CD4-positive, CD25-positive, alpha-beta regulatory T cell (primary cell): ENCODE measurements around the gene TSEN34. TPM values are rescaled to one million over a fixed set of nuclear protein-coding genes. Genes with fewer than 3 reads are reported as not detected.
A peak's percentile ranks its signal among the peaks of the same experiment; 100 is the strongest.
"Not testable (repeated sequence)": the region's sequence is repeated elsewhere in the genome, so short reads cannot be mapped to it uniquely, and the experiment has no call there.

Experiments
- ATAC-seq, 2 donors: fragments of 150-1000 bp; cut with Tn5 transposase; one replicate each; pipeline ENCODE4 v1.10.0; 2021; ENCODE audit warnings: low read depth in 2 of 2, moderate number of reproducible peaks in 2 of 2, moderate library complexity in 1 of 2
- DNase-seq, 3 donors: peaks; one replicate each; pipeline versions ENCODE4 v3.0.0 to v3.0.0-alpha.2; 2012 to 2022; ENCODE audit warnings: mixed read lengths in 1 of 3
- H3K27ac ChIP-seq: one replicate; pipeline ENCODE4 v1.7.0; 2013; ENCODE audit warnings: mild to moderate bottlenecking, low read length; ENCODE audit not compliant: insufficient read depth, poor library complexity, severe bottlenecking
- H3K27me3 ChIP-seq: one replicate; pipeline ENCODE4 v1.7.0; 2013; ENCODE audit warnings: low read length; ENCODE audit not compliant: control insufficient read depth, insufficient read depth
- H3K36me3 ChIP-seq: one replicate; pipeline ENCODE4 v1.7.0; 2013; ENCODE audit warnings: mild to moderate bottlenecking, low read length, moderate library complexity; ENCODE audit not compliant: control insufficient read depth, insufficient read depth
- H3K4me1 ChIP-seq: 2 replicates; pipeline ENCODE4 v1.7.0; 2013; ENCODE audit warnings: mild to moderate bottlenecking, low read length; ENCODE audit not compliant: insufficient read depth, control insufficient read depth, poor library complexity, severe bottlenecking
- H3K4me3 ChIP-seq: one replicate; pipeline ENCODE4 v1.7.0; 2013; ENCODE audit warnings: low read depth, mild to moderate bottlenecking, low read length, moderate library complexity
- H3K9me3 ChIP-seq, 2 experiments: 1 replicate in 1 of 2; 2 replicates in 1 of 2; pipeline ENCODE4 v1.7.0; 2013; ENCODE audit warnings: low read length in 2 of 2, mild to moderate bottlenecking in 1 of 2, moderate library complexity in 1 of 2; ENCODE audit not compliant: control insufficient read depth in 2 of 2
- H3K27ac Mint-ChIP-seq, 3 donors: one replicate each; pipeline ENCODE4 v1.8.0; 2020 to 2022; ENCODE audit warnings: mild to moderate bottlenecking in 3 of 3, mixed read lengths in 3 of 3, moderate library complexity in 2 of 3
- H3K27me3 Mint-ChIP-seq: one replicate; pipeline ENCODE4 v1.8.0; 2022; ENCODE audit warnings: mild to moderate bottlenecking, mixed read lengths
- H3K36me3 Mint-ChIP-seq: one replicate; pipeline ENCODE4 v1.8.0; 2020; ENCODE audit warnings: mixed read lengths
- H3K4me1 Mint-ChIP-seq, 4 donors: one replicate each; pipeline ENCODE4 v1.8.0; 2020 to 2022; ENCODE audit warnings: mixed read lengths in 4 of 4, mild to moderate bottlenecking in 1 of 4
- H3K4me3 Mint-ChIP-seq, 4 donors: one replicate each; pipeline ENCODE4 v1.8.0; 2020 to 2022; ENCODE audit warnings: mild to moderate bottlenecking in 4 of 4, mixed read lengths in 4 of 4, moderate library complexity in 3 of 4
- H3K9me3 Mint-ChIP-seq, 7 donors: one replicate each; pipeline ENCODE4 v1.8.0; 2020 to 2022; ENCODE audit warnings: mixed read lengths in 7 of 7, mild to moderate bottlenecking in 3 of 7, moderate library complexity in 2 of 7
- polyA plus RNA-seq, 4 donors: library from polyadenylated mRNA; unstranded; fragments of 300-500 nt; fragmentation: Illumina TruSeq; gene quantifications; one replicate each; pipeline ENCODE4 v1.2.3, GENCODE V29; 2021
- total RNA-seq: library from RNA; stranded (reverse); gene quantifications from one replicate; pipeline ENCODE4 v1.2.3, GENCODE V29; 2022

Gene TSEN34
- total and polyA plus RNA-seq, 5 donors from 2014 or later: 10.1 to 55.5 (median 44.3) TPM

DNA sequence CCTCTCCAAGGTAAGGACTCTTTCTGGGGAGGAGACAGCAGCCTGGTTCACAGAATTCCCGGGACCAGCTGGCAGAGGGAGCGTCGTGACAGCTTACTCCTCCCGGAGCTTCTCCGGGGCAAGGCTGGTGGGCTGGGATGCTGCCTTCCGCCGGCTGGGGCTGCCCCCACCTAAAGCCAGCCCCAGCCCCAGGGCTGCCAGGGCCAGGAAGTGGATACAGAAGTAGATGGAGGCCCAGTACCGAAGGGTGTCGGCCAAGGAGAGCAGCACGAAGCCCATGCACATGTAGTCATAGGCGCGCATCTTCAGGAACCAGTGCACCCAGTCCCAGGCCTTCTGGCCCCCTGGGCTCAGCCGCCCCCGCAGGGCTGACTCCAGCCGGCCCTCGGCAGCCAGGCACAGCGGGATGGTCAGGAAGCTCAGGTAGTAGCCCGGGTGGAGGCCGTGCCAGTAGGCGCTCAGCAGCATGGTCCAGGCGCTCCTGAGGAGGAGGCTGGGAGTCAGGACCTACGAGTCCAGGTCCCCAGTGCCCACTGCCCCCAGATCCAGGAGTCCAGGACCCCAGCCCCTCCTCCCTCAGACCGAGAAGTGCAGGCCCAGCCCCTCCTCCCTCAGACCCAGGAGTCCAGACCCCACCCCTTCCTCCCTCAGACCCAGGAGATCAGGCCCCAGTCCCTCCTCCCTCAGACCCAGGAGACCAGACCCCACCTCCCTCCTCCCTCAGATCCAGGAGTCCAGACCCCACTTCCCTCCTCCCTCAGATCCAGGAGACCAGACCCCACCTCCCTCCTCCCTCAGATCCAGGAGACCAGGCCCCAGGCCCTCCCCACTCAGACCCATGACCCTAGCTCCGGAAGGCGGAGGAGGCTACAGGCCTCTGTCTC, 16.9 kb upstream of the TSEN34 start:
- DNase-seq: no peak
- Histone ChIP-seq H3K27me3 (no peaks in the 10 kb centered on the region), H3K4me1 (peaks cover 7% of the 10 kb centered on the region), H3K36me3 (no peaks in the 10 kb centered on the region), H3K9me3 (no peaks in the 10 kb centered on the region), H3K27ac (no peak overlapping the region), H3K4me3 (no peak overlapping the region)
- Mint-ChIP-seq H3K27me3 (peaks cover 4% of the 10 kb centered on the region), H3K27ac (peak overlapping the region in 1 of 3 donors; percentile 56), H3K4me1 (peaks cover 0 to 7% (median under 1%) of the 10 kb centered on the region in 4 donors), H3K36me3 (peaks cover 10% of the 10 kb centered on the region), H3K9me3 (no peaks in the 10 kb centered on the region), H3K4me3 (no peak overlapping the region)
- no peak for ATAC-seq

DNA sequence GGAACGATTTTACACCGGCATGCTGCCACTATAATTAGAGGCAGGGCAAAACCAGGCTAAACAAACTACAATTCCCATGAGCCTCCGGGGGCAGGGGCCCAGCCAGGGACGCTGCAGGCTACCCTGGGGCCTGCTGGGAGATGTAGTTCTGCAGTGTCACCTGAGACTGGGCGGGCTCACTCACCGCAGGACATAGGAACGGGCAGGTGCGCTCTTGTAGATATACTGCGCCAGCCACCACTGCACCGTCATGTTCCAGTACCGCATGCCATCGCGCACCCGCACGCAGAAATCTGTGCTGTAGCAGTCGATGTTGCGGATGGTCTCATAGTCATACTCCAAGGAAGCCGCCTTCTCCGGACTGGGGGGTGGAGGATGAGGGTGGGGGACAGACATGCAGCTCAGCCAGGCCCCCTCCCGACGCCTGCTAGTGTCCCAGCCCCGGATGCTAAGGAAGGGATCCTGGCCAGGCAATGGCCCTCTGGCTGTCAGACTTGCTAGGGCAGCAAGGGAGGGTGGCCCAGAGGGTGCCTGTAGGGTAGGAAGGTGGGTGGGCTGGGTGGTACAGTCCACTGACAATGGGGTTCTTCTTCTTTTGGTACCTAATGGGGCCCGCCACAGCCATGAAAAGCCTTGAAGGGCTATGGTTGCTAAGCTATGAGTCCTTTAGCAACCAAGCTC, 12.4 kb upstream of the TSEN34 start:
- Mint-ChIP-seq H3K4me1 (peaks cover 0 to 2% (median under 1%) of the 10 kb centered on the region in 4 donors), H3K27ac (peak overlapping the region in 1 of 3 donors; percentile 65), H3K9me3 (peaks cover 0 to 3% (median 0%) of the 10 kb centered on the region in 7 donors), H3K27me3 (no peaks in the 10 kb centered on the region), H3K4me3 (no peak overlapping the region), H3K36me3 (peaks cover 10% of the 10 kb centered on the region)
- Histone ChIP-seq H3K9me3 (no peaks in the 10 kb centered on the region), H3K4me1 (no peaks in the 10 kb centered on the region), H3K27ac (no peak overlapping the region), H3K36me3 (no peaks in the 10 kb centered on the region), H3K4me3 (no peak overlapping the region), H3K27me3 (no peaks in the 10 kb centered on the region)
- DNase-seq: peak in 2 of 3 donors; percentile 43 to 46
- peak; percentile 74 to 76 for ATAC-seq

- H3K27ac ChIP-seq: no peak overlapping the region
- peaks cover 0 to 3% (median 0%) of the 10 kb centered on the region in 7 donors for H3K9me3 Mint-ChIP-seq
- no peak overlapping the region for H3K4me3 Mint-ChIP-seq
- H3K27ac Mint-ChIP-seq: no peak overlapping the region
- no peak overlapping the region for H3K4me3 ChIP-seq
- H3K9me3 ChIP-seq: no peaks in the 10 kb centered on the region
- DNase-seq: no peak
- no peaks in the 10 kb centered on the region for H3K27me3 Mint-ChIP-seq
- no peaks in the 10 kb centered on the region for H3K27me3 ChIP-seq
- no peaks in the 10 kb centered on the region for H3K4me1 ChIP-seq
- peaks cover 0 to 2% (median under 1%) of the 10 kb centered on the region in 4 donors for H3K4me1 Mint-ChIP-seq
- H3K36me3 Mint-ChIP-seq: peaks cover 17% of the 10 kb centered on the region
- no peak for ATAC-seq
- H3K36me3 ChIP-seq: no peaks in the 10 kb centered on the region
These were observed 11.8 kb upstream of the TSEN34 start for GRCh38 chr19:54179262-54179852.

- Mint-ChIP-seq H3K4me1 (peaks cover 0 to 2% (median under 1%) of the 10 kb centered on the region in 4 donors), H3K27me3 (no peaks in the 10 kb centered on the region), H3K27ac (no peak overlapping the region), H3K4me3 (no peak overlapping the region), H3K9me3 (peaks cover 0 to 3% (median 0%) of the 10 kb centered on the region in 7 donors), H3K36me3 (peaks cover 17% of the 10 kb centered on the region)
- no peak for ATAC-seq
- no peak for DNase-seq
- Histone ChIP-seq H3K4me1 (no peaks in the 10 kb centered on the region), H3K36me3 (no peaks in the 10 kb centered on the region), H3K9me3 (no peaks in the 10 kb centered on the region), H3K4me3 (no peak overlapping the region), H3K27me3 (no peaks in the 10 kb centered on the region), H3K27ac (no peak overlapping the region)
These were observed 11.1 kb upstream of the TSEN34 start for GRCh38 chr19:54179921-54180461.

- H3K27me3 Mint-ChIP-seq: no peaks in the 10 kb centered on the region
- Histone ChIP-seq H3K4me1 (no peaks in the 10 kb centered on the region), H3K27ac (no peak overlapping the region), H3K27me3 (no peaks in the 10 kb centered on the region), H3K36me3 (no peaks in the 10 kb centered on the region), H3K9me3 (no peaks in the 10 kb centered on the region), H3K4me3 (no peak overlapping the region)
- H3K9me3 Mint-ChIP-seq: peaks cover 0 to 3% (median 0%) of the 10 kb centered on the region in 7 donors
- no peak for DNase-seq
- peaks cover 0 to 2% (median 0%) of the 10 kb centered on the region in 4 donors for H3K4me1 Mint-ChIP-seq
- peaks cover 17% of the 10 kb centered on the region for H3K36me3 Mint-ChIP-seq
- no peak overlapping the region for H3K4me3 Mint-ChIP-seq
- H3K27ac Mint-ChIP-seq: no peak overlapping the region
- no peak for ATAC-seq
These were observed 10.4 kb upstream of the TSEN34 start for GRCh38 chr19:54180691-54181091.

DNA sequence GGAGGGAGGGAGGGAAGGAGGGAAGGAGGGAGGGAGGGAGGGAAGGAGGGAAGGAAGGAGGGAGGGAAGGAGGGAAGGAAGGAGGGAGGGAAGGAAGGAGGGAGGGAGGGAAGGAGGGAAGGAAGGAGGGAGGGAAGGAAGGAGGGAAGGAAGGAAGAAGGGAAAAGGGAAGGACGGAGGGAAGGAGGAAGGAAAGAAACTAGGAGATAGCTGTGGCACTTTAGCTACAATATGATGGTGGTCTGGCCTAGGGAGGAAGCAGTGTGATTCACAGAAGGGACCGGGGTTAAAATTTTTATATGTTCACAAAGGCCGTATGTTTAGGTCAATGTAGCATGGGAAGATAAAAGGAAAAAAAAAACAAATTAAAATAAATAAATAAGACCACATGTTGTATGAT, 9.2 kb upstream of the TSEN34 start:
- not testable (repeated sequence) for H3K27me3 Mint-ChIP-seq, DNase-seq, H3K4me3 Mint-ChIP-seq, ATAC-seq, H3K4me1 Mint-ChIP-seq, H3K27ac Mint-ChIP-seq, H3K27me3 ChIP-seq, H3K4me1 ChIP-seq, H3K9me3 ChIP-seq, H3K9me3 Mint-ChIP-seq, H3K4me3 ChIP-seq, H3K36me3 ChIP-seq, H3K27ac ChIP-seq
- peaks cover 16% of the 10 kb centered on the region for H3K36me3 Mint-ChIP-seq

DNA sequence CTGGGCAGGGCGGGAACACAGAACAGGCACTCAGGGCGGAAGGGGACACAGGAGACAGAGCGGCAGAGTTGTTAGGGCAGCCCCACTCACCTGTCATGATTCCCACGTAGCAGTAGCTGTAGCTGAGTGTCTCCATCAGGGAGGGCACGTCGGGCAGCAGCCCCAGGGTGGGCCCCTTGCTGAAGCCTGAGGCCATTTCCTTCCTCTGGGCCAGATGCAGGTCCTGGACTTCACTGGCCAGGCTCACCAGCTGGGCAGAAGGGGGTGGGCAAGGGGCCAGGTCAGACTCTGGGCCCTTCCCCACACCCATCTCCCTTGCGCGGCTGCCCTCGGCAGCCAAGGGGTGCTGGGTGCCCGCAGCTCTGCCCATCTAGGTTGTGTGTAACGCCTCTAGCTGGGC, 7.7 kb upstream of the TSEN34 start:
- Mint-ChIP-seq H3K4me3 (no peak overlapping the region), H3K27me3 (no peaks in the 10 kb centered on the region), H3K9me3 (peaks cover 0 to 3% (median 0%) of the 10 kb centered on the region in 7 donors), H3K27ac (no peak overlapping the region), H3K4me1 (peaks cover 0 to 22% (median 11%) of the 10 kb centered on the region in 4 donors), H3K36me3 (peaks cover 12% of the 10 kb centered on the region)
- Histone ChIP-seq H3K36me3 (no peaks in the 10 kb centered on the region), H3K27me3 (no peaks in the 10 kb centered on the region), H3K4me1 (peaks cover 7% of the 10 kb centered on the region), H3K27ac (no peak overlapping the region), H3K9me3 (no peaks in the 10 kb centered on the region), H3K4me3 (no peak overlapping the region)
- ATAC-seq (no peak), DNase-seq (no peak)
